Pancreas (tissue), 10 donors: ENCODE measurements around the gene OLFML3. TPM values are rescaled to one million over a fixed set of nuclear protein-coding genes. Genes with fewer than 3 reads are reported as not detected.
"Not testable (repeated sequence)": the region's sequence is repeated elsewhere in the genome, so short reads cannot be mapped to it uniquely, and the experiment has no call there.

Experiments
- ATAC-seq, 4 donors: fragments of 200-7000 bp; cut with Tn5 transposase; one replicate each; pipeline versions ENCODE4 v1.8.0 to v1.9.1; 2020; ENCODE audit warnings: mild to moderate bottlenecking in 4 of 4, moderate library complexity in 4 of 4
- DNase-seq, 6 donors: peaks; one replicate each; pipeline ENCODE4 v3.0.0-alpha.2; 2020
- FAIRE-seq: peaks from 2 replicates; lab custom pipeline; 2012; peaks lifted over from hg19 to GRCh38; lab: Jason Lieb, UNC
- H3K27ac ChIP-seq, 4 donors: fragments of 200-600 bp; sonication (generic); 1 replicate in 3 of 4; 2 replicates in 1 of 4; pipeline versions ENCODE4 v1.5.0 to v1.8.0; 2020
- H3K27me3 ChIP-seq, 4 donors: fragments of 200-600 bp; one replicate each; pipeline ENCODE4 v1.8.0; 2021
- H3K36me3 ChIP-seq, 3 donors: fragments of 200-600 bp; sonication (generic) in 1 of 3; one replicate each; pipeline versions ENCODE4 v1.5.0 to v1.8.0; 2020 to 2021
- H3K4me1 ChIP-seq, 3 donors: fragments of 200-600 bp; one replicate each; pipeline ENCODE4 v1.8.0; 2021
- H3K4me3 ChIP-seq, 4 donors: fragments of 200-600 bp; sonication (generic) in 2 of 4; one replicate each; pipeline versions ENCODE4 v1.5.0 to v1.8.0; 2020 to 2021
- H3K9me3 ChIP-seq, 4 donors: fragments of 200-600 bp; one replicate each; pipeline ENCODE4 v1.8.0; 2021
- WGBS, 2 donors: extraction: QIAGEN DNeasy Blood & Tissue Kit; methylation state at CpG; one replicate each; pipeline ENCODE4 v1.1.7; 2013; 5-methylcytosine and 5-hydroxymethylcytosine counted together
- intact Hi-C, 3 donors: fragments of 100-400 bp; cut with DNase I; formaldehyde crosslinking; loops; one replicate each; pipeline versions ENCODE4 v1.11.1 to v1.14.2; 2022
- polyA plus RNA-seq, 2 donors: library from polyadenylated mRNA; stranded (reverse); fragments of 200-250 nt; gene quantifications; one replicate each; pipeline ENCODE4 v1.2.3, GENCODE V29; 2013
- total RNA-seq, 6 donors: library from RNA; stranded (reverse); fragmentation: NEBNext Ultra II Directional in 4 of 6; extraction: Animal tissue kit (Norgen Biotek cat#: 25700) in 4 of 6; gene quantifications; one replicate each; pipeline versions ENCODE4 v1.2.1 to v1.2.4, GENCODE V29; 2021 to 2023
- TF ChIP-seq, protein P1 (sequence below), 4 donors: fragments of 200-600 bp; sonication (generic) in 3 of 4; IDR thresholded peaks; one replicate each; pipeline versions ENCODE4 v1.5.0 to v1.8.0; 2021; ENCODE audit warnings: antibody characterized with exemption in 4 of 4
- donor health status: healthy with polysubstance abuse.
- donor health status: DM: no; HTN: no; CAD: no; lungs with moderate emphysema.
- donor health status: DM: no; HTN: no; CAD: no.
- donor health status: control.
- donor health status: control.
- donor health status: Bipolar disorder and iron deficiency.
- donor health status: DM: yes; HTN: yes; CAD: no.
- donor health status: DM: no; HTN: no; CAD: no.
- donor health status: DM: no; HTN: no; CAD: no.
- donor health status: DM: yes; HTN: yes; CAD: no.

The OLFML3 gene
- total and polyA plus RNA-seq, 8 donors, result 3.7 to 39.2 (median 10.2) TPM

DNA sequence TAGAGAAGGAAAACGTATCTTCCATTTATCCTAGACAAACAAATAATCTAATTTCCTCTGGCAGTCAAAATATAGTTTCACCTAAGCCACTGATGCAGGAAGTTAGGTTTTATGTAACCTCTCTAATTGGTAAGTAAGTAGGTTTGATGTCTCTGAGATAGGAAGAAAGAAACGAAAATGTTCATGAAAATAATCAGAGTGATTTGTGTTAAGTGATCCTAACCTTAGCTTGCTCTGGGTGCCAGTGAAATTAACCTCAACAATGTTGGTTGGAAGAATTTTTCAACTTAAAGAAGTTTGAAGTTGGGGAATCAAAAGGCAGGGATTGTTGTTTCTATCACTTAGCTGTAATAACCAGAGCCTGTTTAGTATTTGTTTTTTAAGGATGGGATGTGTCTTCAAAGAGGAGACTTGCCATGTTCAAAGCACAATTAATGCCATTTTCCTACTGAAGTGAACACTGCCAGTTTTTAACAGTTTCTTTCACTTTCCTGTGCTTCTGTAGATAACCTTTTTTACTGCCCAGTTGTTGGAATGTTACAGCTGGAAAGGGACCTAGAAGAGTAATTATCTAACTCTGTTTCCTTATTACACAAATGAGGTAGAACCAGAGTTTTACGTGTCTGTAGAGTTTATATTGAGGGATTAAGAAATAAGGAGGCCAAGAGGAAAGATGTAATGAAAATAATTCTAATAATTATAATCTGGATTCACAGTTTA is 31.7 kb upstream of the OLFML3 start:
- DNase-seq (no peak), ATAC-seq (peak in 2 of 4 donors; percentile 19 to 36), FAIRE-seq (no peak)
- Histone ChIP-seq H3K4me1 (peaks cover 29 to 38% (median 37%) of the 10 kb centered on the region in 3 donors), H3K36me3 (no peaks in the 10 kb centered on the region), H3K4me3 (no peak overlapping the region), H3K27me3 (no peaks in the 10 kb centered on the region), H3K27ac (peak overlapping the region in 3 of 4 donors; percentile 16 to 53 (median 39)), H3K9me3 (no peaks in the 10 kb centered on the region)
- intact Hi-C loops, result no loop called here
- TF ChIP-seq, protein P1, sequence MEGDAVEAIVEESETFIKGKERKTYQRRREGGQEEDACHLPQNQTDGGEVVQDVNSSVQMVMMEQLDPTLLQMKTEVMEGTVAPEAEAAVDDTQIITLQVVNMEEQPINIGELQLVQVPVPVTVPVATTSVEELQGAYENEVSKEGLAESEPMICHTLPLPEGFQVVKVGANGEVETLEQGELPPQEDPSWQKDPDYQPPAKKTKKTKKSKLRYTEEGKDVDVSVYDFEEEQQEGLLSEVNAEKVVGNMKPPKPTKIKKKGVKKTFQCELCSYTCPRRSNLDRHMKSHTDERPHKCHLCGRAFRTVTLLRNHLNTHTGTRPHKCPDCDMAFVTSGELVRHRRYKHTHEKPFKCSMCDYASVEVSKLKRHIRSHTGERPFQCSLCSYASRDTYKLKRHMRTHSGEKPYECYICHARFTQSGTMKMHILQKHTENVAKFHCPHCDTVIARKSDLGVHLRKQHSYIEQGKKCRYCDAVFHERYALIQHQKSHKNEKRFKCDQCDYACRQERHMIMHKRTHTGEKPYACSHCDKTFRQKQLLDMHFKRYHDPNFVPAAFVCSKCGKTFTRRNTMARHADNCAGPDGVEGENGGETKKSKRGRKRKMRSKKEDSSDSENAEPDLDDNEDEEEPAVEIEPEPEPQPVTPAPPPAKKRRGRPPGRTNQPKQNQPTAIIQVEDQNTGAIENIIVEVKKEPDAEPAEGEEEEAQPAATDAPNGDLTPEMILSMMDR (IDR thresholded peaks at IDR 0.05), result no peak
- WGBS, 2 donors, result 9 to 14% methylated on average over 3 of the region's 3 CpGs

DNA sequence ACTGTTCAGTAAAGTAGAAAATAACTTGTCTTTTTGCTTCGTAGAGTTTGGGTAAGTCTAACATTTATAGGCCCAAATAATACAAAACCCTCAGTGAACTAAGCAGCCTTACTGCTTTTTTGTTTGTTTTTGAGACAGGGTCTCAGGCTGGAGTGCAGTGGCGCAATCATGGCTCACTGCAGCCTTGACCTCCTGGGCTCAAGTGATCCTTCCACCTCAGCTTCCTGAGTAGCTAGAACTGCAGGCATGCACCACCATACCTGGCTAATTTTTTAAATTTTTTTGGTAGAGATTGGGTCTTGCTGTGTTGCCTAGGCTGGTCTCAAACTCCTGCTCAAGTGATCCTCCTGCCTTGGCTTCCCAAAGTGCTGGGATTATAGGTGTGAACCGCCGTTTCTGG is 31.1 kb upstream of the OLFML3 start:
- FAIRE-seq, DNase-seq, H3K4me3 ChIP-seq, H3K36me3 ChIP-seq, H3K27me3 ChIP-seq, H3K9me3 ChIP-seq, intact Hi-C loops: not testable (repeated sequence)
- Histone ChIP-seq H3K27ac (peak overlapping the region in 3 of 4 donors; percentile 16 to 53 (median 39)), H3K4me1 (peaks cover 29 to 38% (median 37%) of the 10 kb centered on the region in 3 donors)
- WGBS, 2 donors, result 72 to 74% methylated on average over 4 of the region's 4 CpGs
- peak in 1 of 4 donors; percentile 9 for ATAC-seq

- Histone ChIP-seq H3K9me3 (no peaks in the 10 kb centered on the region), H3K27me3 (no peaks in the 10 kb centered on the region), H3K4me3 (no peak overlapping the region), H3K36me3 (no peaks in the 10 kb centered on the region), H3K27ac (peak overlapping the region in 1 of 4 donors; percentile 39), H3K4me1 (peaks cover 29 to 38% (median 34%) of the 10 kb centered on the region in 3 donors)
- intact Hi-C loops, result no loop called here
- TF ChIP-seq, protein P1 (IDR thresholded peaks at IDR 0.05), result peak in 2 of 4 donors; percentile 9 to 16
- FAIRE-seq, result no peak
- peak in 1 of 6 donors; percentile 50 for DNase-seq
- WGBS, 2 donors, result 52 to 66% methylated on average over 5 of the region's 5 CpGs
- peak; percentile 23 to 76 (median 42) for ATAC-seq
These were observed 30.3 kb upstream of the OLFML3 start for GRCh38 chr1:113949007-113949406.

DNA sequence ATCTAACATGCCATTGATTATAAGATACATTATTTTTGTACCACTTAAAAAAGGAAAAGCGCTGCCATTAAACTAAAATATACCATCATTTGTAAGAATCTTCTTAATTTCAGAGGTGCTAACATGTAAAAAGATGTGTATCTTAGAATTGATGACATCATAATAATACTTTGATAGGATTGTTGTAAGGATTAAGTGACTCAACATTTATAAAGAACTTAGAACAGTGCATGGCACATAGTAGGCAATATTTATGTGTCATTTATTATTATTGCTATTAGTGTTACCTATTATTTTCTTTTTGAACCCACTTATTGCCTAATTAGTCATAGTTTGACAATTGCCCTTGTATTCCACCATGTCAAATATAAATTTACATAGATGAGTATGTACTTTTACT is 28.4 kb upstream of the OLFML3 start:
- no peaks in the 10 kb centered on the region for H3K36me3 ChIP-seq
- H3K4me3 ChIP-seq, result no peak overlapping the region
- intact Hi-C loops, result no loop called here
- TF ChIP-seq, protein P1 (IDR thresholded peaks at IDR 0.05), result no peak
- 99 to 100% methylated on average over 1 of the region's 1 CpG for WGBS, 2 donors
- DNase-seq (no peak), ATAC-seq (no peak), FAIRE-seq (no peak)
- peaks cover 29 to 36% (median 34%) of the 10 kb centered on the region in 3 donors for H3K4me1 ChIP-seq
- H3K27me3 ChIP-seq, result no peaks in the 10 kb centered on the region
- no peak overlapping the region for H3K27ac ChIP-seq
- H3K9me3 ChIP-seq, result no peaks in the 10 kb centered on the region

GRCh38 chr1:113951719-113952118 is 27.6 kb upstream of the OLFML3 start:
- Histone ChIP-seq H3K4me1 (peaks cover 21 to 29% (median 28%) of the 10 kb centered on the region in 3 donors), H3K9me3 (no peaks in the 10 kb centered on the region), H3K36me3 (peaks cover 0 to 7% (median 2%) of the 10 kb centered on the region in 3 donors), H3K27ac (no peak overlapping the region), H3K27me3 (no peaks in the 10 kb centered on the region), H3K4me3 (no peak overlapping the region)
- no peak for DNase-seq
- no peak for ATAC-seq
- WGBS, 2 donors, result 97 to 98% methylated on average over 2 of the region's 2 CpGs
- intact Hi-C loops, result no loop called here
- no peak for FAIRE-seq
- TF ChIP-seq, protein P1 (IDR thresholded peaks at IDR 0.05), result no peak
